Endothelial cell of umbilical vein (primary cell): Measurements from ENCODE around the gene SOX2.

ENCODE experiments used
- POLR2A ChIP-seq: IDR thresholded peaks from 2 replicates; pipeline ENCODE4 v1.6.1; 2012; ENCODE audit warnings: low read depth, mild to moderate bottlenecking, control low read depth, low read length
- POLR2AphosphoS5 ChIP-seq: IDR thresholded peaks from 2 replicates; pipeline ENCODE4 v1.6.1; 2012; ENCODE audit warnings: low read depth, mild to moderate bottlenecking, control low read depth, low read length, moderate library complexity; ENCODE audit not compliant: insufficient read depth
- TF ChIP-seq, protein P1 (sequence below), 2 donors: IDR thresholded peaks; 1 replicate in 1 of 2; 2 replicates in 1 of 2; pipeline ENCODE4 v1.5.1; 2011; ENCODE audit warnings: low read length in 2 of 2, mild to moderate bottlenecking in 2 of 2, moderate library complexity in 2 of 2, control low read depth in 1 of 2, inconsistent platforms in 1 of 2, low read depth in 1 of 2; ENCODE audit not compliant: insufficient read depth in 1 of 2; ENCODE audit errors: extremely low read depth in 1 of 2

DNA sequence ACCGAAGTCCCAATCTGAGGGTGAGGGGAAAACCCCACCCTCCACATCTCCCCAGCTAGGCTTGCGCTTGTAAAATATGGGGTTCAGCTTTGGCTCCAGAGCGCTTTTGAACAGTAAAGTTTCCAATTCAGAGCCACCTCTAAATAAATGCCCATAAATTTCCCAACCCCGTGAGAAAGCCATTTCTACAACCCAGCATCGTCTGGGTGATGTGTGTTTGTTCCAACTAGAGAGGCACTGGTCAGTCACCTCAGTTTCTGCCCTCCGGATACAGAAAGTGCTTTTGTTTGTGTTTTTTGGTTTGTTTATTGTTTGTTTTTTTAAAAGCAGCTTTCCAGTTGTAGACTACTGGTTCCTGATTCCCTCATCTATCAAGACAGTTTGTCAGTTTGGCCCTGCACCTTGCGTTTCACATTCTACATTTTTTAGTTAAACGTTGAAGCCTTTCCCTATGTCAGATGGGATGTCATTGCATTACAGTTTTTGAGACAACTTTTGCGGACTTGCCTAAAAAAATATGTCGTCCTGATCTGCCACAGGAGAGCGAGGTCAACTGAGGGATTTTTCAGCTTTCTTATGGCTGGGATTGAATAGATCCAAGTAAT is 15.0 kb upstream of the SOX2 start:
- TF ChIP-seq POLR2A: no peak
- TF ChIP-seq POLR2AphosphoS5: no peak
- TF ChIP-seq, protein P1, sequence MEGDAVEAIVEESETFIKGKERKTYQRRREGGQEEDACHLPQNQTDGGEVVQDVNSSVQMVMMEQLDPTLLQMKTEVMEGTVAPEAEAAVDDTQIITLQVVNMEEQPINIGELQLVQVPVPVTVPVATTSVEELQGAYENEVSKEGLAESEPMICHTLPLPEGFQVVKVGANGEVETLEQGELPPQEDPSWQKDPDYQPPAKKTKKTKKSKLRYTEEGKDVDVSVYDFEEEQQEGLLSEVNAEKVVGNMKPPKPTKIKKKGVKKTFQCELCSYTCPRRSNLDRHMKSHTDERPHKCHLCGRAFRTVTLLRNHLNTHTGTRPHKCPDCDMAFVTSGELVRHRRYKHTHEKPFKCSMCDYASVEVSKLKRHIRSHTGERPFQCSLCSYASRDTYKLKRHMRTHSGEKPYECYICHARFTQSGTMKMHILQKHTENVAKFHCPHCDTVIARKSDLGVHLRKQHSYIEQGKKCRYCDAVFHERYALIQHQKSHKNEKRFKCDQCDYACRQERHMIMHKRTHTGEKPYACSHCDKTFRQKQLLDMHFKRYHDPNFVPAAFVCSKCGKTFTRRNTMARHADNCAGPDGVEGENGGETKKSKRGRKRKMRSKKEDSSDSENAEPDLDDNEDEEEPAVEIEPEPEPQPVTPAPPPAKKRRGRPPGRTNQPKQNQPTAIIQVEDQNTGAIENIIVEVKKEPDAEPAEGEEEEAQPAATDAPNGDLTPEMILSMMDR (IDR thresholded peaks at IDR 0.05; ENCODE audit: extremely low read depth in 1 of 2, insufficient read depth in 1 of 2, low read depth in 1 of 2, low read length in 2 of 2): no peak
